DOHH2 (cell line): ENCODE measurements around the gene ADAMTS12.

ENCODE experiments used
- EZH2phosphoT487 ChIP-seq: fragments of 200-600 bp; sonication (generic); IDR thresholded peaks from 2 replicates; pipeline ENCODE4 v1.6.1; 2017; ENCODE audit warnings: borderline replicate concordance, mild to moderate bottlenecking, antibody characterized with exemption, low read length, moderate library complexity, mixed read lengths
- TF ChIP-seq, protein P1 (sequence below): fragments of 200-600 bp; sonication (generic); IDR thresholded peaks from one replicate; pipeline ENCODE4 v1.5.1; 2014; ENCODE audit warnings: antibody characterized with exemption, mild to moderate bottlenecking, low read depth, low read length; ENCODE audit not compliant: poor library complexity, severe bottlenecking

DNA sequence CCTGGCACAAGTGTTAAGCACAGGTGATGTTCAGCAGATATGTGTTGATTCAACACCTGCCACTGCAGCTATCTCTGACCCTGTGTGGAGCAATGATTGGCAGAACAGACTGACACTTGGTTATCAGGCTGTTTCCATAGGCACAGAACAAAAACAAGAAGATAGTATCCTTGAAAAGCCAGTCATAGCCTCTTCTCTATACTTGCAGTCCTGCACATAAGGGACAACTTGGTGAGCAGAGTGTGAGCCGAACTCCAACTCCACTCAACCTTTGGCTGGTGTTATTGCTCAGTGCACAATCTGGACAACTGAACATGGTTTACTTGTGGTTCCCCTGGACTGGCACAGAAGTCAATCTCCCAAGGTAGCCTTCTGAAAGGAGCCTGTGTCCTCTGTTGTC lies 99.2 kb downstream of the ADAMTS12 start:
- TF ChIP-seq, protein P1, sequence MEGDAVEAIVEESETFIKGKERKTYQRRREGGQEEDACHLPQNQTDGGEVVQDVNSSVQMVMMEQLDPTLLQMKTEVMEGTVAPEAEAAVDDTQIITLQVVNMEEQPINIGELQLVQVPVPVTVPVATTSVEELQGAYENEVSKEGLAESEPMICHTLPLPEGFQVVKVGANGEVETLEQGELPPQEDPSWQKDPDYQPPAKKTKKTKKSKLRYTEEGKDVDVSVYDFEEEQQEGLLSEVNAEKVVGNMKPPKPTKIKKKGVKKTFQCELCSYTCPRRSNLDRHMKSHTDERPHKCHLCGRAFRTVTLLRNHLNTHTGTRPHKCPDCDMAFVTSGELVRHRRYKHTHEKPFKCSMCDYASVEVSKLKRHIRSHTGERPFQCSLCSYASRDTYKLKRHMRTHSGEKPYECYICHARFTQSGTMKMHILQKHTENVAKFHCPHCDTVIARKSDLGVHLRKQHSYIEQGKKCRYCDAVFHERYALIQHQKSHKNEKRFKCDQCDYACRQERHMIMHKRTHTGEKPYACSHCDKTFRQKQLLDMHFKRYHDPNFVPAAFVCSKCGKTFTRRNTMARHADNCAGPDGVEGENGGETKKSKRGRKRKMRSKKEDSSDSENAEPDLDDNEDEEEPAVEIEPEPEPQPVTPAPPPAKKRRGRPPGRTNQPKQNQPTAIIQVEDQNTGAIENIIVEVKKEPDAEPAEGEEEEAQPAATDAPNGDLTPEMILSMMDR = no peak
- TF ChIP-seq EZH2phosphoT487 = no peak
